Measurements from ENCODE around the gene KMO.

DNA sequence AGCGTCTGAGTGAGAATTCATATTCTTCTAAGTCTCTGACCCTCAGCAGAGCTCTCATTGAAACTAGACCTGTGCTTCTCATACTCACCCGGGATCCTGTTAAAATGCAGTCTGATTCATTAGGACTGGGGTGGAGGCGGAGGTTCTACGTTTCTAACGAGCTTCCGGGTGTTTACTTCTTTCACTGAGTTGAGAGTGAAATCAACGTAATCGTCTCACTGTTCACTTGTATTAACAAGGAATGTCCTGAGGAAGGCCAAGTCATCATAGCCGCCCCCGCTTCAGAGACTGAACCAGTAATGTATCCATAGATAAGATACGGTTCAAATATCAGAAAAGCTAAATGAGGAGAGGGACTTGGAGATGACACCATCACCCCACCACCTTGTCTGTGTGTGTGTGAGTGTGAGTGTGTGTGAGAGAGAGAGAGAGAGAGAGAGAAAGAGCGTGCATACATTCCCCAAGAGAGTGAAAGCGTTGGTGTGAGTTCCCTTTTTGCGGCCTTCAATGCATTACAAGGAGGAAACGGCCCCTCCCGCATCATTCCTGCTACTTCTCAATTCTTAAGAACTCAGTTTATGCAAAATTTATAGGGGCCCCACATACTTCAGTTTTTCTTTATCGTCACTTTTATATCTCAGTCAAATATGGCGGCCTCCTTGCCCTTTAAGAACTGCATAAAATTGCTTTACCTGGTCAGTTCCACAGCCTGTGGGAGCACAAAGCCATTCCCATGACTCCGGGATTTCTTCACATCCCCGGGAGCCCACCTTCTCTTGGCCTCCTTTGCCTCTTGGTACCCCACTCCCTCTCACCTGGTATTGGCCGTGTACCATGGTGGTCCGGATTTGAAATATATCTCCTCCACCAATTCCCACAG, 19.8 kb downstream of the KMO start:
- TF ChIP-seq POLR2AphosphoS5 (IDR thresholded peaks at IDR 0.05), result no peak
- TF ChIP-seq, protein P1, sequence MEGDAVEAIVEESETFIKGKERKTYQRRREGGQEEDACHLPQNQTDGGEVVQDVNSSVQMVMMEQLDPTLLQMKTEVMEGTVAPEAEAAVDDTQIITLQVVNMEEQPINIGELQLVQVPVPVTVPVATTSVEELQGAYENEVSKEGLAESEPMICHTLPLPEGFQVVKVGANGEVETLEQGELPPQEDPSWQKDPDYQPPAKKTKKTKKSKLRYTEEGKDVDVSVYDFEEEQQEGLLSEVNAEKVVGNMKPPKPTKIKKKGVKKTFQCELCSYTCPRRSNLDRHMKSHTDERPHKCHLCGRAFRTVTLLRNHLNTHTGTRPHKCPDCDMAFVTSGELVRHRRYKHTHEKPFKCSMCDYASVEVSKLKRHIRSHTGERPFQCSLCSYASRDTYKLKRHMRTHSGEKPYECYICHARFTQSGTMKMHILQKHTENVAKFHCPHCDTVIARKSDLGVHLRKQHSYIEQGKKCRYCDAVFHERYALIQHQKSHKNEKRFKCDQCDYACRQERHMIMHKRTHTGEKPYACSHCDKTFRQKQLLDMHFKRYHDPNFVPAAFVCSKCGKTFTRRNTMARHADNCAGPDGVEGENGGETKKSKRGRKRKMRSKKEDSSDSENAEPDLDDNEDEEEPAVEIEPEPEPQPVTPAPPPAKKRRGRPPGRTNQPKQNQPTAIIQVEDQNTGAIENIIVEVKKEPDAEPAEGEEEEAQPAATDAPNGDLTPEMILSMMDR (IDR thresholded peaks at IDR 0.05), result no peak
- no peak for TF ChIP-seq POLR2A (IDR thresholded peaks at IDR 0.05)
- TF ChIP-seq EP300 (IDR thresholded peaks at IDR 0.05), result no peak
